Sigmoid colon (tissue), 4 donors: ENCODE data around the gene FCHO1.

Source experiments
- CTCF ChIP-seq, 4 experiments: fragments of 450-650 bp in 3 of 4; fragments of 200-600 bp in 1 of 4; IDR thresholded peaks; one replicate each; pipeline ENCODE4 v1.5.1; 2016 to 2019; ENCODE audit warnings: antibody characterized with exemption in 4 of 4, mild to moderate bottlenecking in 3 of 4, moderate library complexity in 2 of 4
- EP300 ChIP-seq, 4 donors: sonication (generic); formaldehyde crosslinking; IDR thresholded peaks; one replicate each; pipeline ENCODE4 v1.6.1; 2017; ENCODE audit warnings: antibody characterized with exemption in 4 of 4
- POLR2A ChIP-seq, 2 donors: fragments of 450-650 bp; IDR thresholded peaks; one replicate each; pipeline ENCODE4 v1.6.1; 2016; ENCODE audit warnings: antibody characterized with exemption in 2 of 2, mild to moderate bottlenecking in 2 of 2, moderate library complexity in 2 of 2
- POLR2AphosphoS5 ChIP-seq, 4 donors: sonication (generic); formaldehyde crosslinking; IDR thresholded peaks; one replicate each; pipeline ENCODE4 v1.6.1; 2017; ENCODE audit warnings: antibody characterized with exemption in 4 of 4

- TF ChIP-seq POLR2A (IDR thresholded peaks at IDR 0.05): no peak
- no peak for TF ChIP-seq CTCF (IDR thresholded peaks at IDR 0.05)
- no peak for TF ChIP-seq POLR2AphosphoS5 (IDR thresholded peaks at IDR 0.05)
- TF ChIP-seq EP300 (IDR thresholded peaks at IDR 0.05): no peak
Measured at GRCh38 chr19:17835182-17836006, 84.1 kb downstream of the FCHO1 start.
